Measurements from ENCODE around the gene RSPH10B2.
"Not testable (repeated sequence)": the region's sequence is repeated elsewhere in the genome, so short reads cannot be mapped to it uniquely, and the experiment has no call there.

The RSPH10B2 gene

GRCh38 chr7:6792113-6792872 lies 38.4 kb downstream of the RSPH10B2 start:
- DNase-seq (ENCODE audit: low spot score), result not testable (repeated sequence)

GRCh38 chr7:6794276-6794675 lies 40.4 kb downstream of the RSPH10B2 start:
- DNase-seq (ENCODE audit: low spot score), result not testable (repeated sequence)

GRCh38 chr7:6797218-6797617 lies 43.3 kb downstream of the RSPH10B2 start:
- DNase-seq (ENCODE audit: low spot score), result not testable (repeated sequence)

GRCh38 chr7:6798047-6798446 lies 44.1 kb downstream of the RSPH10B2 start:
- DNase-seq (ENCODE audit: low spot score), result not testable (repeated sequence)

- not testable (repeated sequence) for DNase-seq (ENCODE audit: low spot score)
These were observed 46.0 kb downstream of the RSPH10B2 start for GRCh38 chr7:6799887-6800286.

- not testable (repeated sequence) for DNase-seq (ENCODE audit: low spot score)
These were observed 46.4 kb downstream of the RSPH10B2 start for GRCh38 chr7:6800331-6800730.

GRCh38 chr7:6807393-6807918 lies 53.6 kb downstream of the RSPH10B2 start:
- DNase-seq (ENCODE audit: low spot score), result not testable (repeated sequence)

GRCh38 chr7:6807959-6808358 lies 54.1 kb downstream of the RSPH10B2 start:
- not testable (repeated sequence) for DNase-seq (ENCODE audit: low spot score)

- not testable (repeated sequence) for DNase-seq (ENCODE audit: low spot score)
These were observed 59.1 kb downstream of the RSPH10B2 start for GRCh38 chr7:6813011-6813410.

- not testable (repeated sequence) for DNase-seq (ENCODE audit: low spot score)
These were observed 61.6 kb downstream of the RSPH10B2 start for GRCh38 chr7:6815470-6815869.

GRCh38 chr7:6821622-6822021 lies 67.7 kb downstream of the RSPH10B2 start:
- not testable (repeated sequence) for DNase-seq (ENCODE audit: low spot score)

- not testable (repeated sequence) for DNase-seq (ENCODE audit: low spot score)
These were observed 71.6 kb downstream of the RSPH10B2 start for GRCh38 chr7:6825236-6826125.

- peak; percentile 66 for DNase-seq (ENCODE audit: low spot score)
These were observed 72.2 kb downstream of the RSPH10B2 start, which contains the start of gene CCZ1B for GRCh38 chr7:6826151-6826550. CCZ1B (minus strand) TSS chr7:6826275; CDS start chr7:6826197, 78 bp downstream.

- not testable (repeated sequence) for DNase-seq (ENCODE audit: low spot score)
These were observed 73.3 kb downstream of the RSPH10B2 start for GRCh38 chr7:6827180-6827579.

GRCh38 chr7:6829616-6830015 lies 75.7 kb downstream of the RSPH10B2 start:
- DNase-seq (ENCODE audit: low spot score), result not testable (repeated sequence)

- not testable (repeated sequence) for DNase-seq (ENCODE audit: low spot score)
These were observed 76.1 kb downstream of the RSPH10B2 start for GRCh38 chr7:6830026-6830425.

GRCh38 chr7:6831018-6831725 lies 77.3 kb downstream of the RSPH10B2 start:
- no peak for DNase-seq (ENCODE audit: low spot score)

- DNase-seq (ENCODE audit: low spot score), result no peak
These were observed 79.7 kb downstream of the RSPH10B2 start for GRCh38 chr7:6833636-6834035.

- not testable (repeated sequence) for DNase-seq (ENCODE audit: low spot score)
These were observed 81.6 kb downstream of the RSPH10B2 start for GRCh38 chr7:6835521-6835920.

- not testable (repeated sequence) for DNase-seq (ENCODE audit: low spot score)
These were observed 83.2 kb downstream of the RSPH10B2 start for GRCh38 chr7:6837081-6837480.

- not testable (repeated sequence) for DNase-seq (ENCODE audit: low spot score)
These were observed 88.5 kb downstream of the RSPH10B2 start for GRCh38 chr7:6842278-6842921.
